GM19035 (cell line): ENCODE measurements around the gene ESPNL.
"Not testable (repeated sequence)": the region's sequence is repeated elsewhere in the genome, so short reads cannot be mapped to it uniquely, and the experiment has no call there.

Experiments
- ATAC-seq: cut with Tn5 transposase; IDR thresholded peaks from one replicate; pipeline ENCODE4 v1.9.1; 2021; ENCODE audit not compliant: unreplicated experiment

ESPNL gene

GRCh38 chr2:238114331-238114841, 14.2 kb downstream of the ESPNL start:
- ATAC-seq, result no peak

- ATAC-seq, result no peak
These were observed 14.9 kb downstream of the ESPNL start for GRCh38 chr2:238114851-238115660.

- not testable (repeated sequence) for ATAC-seq
These were observed 15.6 kb downstream of the ESPNL start for GRCh38 chr2:238115709-238116108.

- no peak for ATAC-seq
These were observed 16.4 kb downstream of the ESPNL start for GRCh38 chr2:238116298-238117198.

GRCh38 chr2:238117199-238118154, 17.3 kb downstream of the ESPNL start:
- ATAC-seq, result no peak

- ATAC-seq, result no peak
These were observed 19.8 kb downstream of the ESPNL start for GRCh38 chr2:238119756-238120462.

GRCh38 chr2:238120463-238121298, 20.5 kb downstream of the ESPNL start:
- no peak for ATAC-seq

GRCh38 chr2:238121511-238122286, 21.6 kb downstream of the ESPNL start:
- no peak for ATAC-seq

GRCh38 chr2:238122287-238123217, 22.4 kb downstream of the ESPNL start:
- no peak for ATAC-seq

GRCh38 chr2:238123218-238123971, 23.3 kb downstream of the ESPNL start:
- no peak for ATAC-seq

GRCh38 chr2:238123991-238124470, 23.9 kb downstream of the ESPNL start:
- ATAC-seq, result no peak

- no peak for ATAC-seq
These were observed 24.5 kb downstream of the ESPNL start for GRCh38 chr2:238124488-238125126.

- ATAC-seq, result no peak
These were observed 25.2 kb downstream of the ESPNL start for GRCh38 chr2:238125127-238125885.

- no peak for ATAC-seq
These were observed 26.2 kb downstream of the ESPNL start for GRCh38 chr2:238126338-238126737.

- ATAC-seq, result no peak
These were observed 26.6 kb downstream of the ESPNL start for GRCh38 chr2:238126775-238127164.
